Testis (tissue), 3 donors: ENCODE data around the gene ADGRE1. TPM values are rescaled to one million over a fixed set of nuclear protein-coding genes. Genes with fewer than 3 reads are reported as not detected.

ENCODE experiments used
- DNase-seq: peaks from one replicate; pipeline ENCODE4 v3.0.0-alpha.2; 2019
- H3K27ac ChIP-seq, 2 donors: fragments of 200-600 bp; sonication (generic); one replicate each; pipeline ENCODE4 v1.5.1; 2019
- H3K27me3 ChIP-seq: fragments of 200-600 bp; sonication (generic); one replicate; pipeline ENCODE4 v1.5.1; 2019
- H3K36me3 ChIP-seq: fragments of 200-600 bp; sonication (generic); one replicate; pipeline ENCODE4 v1.5.1; 2017; ENCODE audit warnings: low read depth; ENCODE audit errors: missing control alignments
- H3K4me1 ChIP-seq: fragments of 200-600 bp; sonication (generic); one replicate; pipeline ENCODE4 v1.5.1; 2019
- H3K4me3 ChIP-seq, 2 donors: fragments of 200-600 bp; sonication (generic); one replicate each; pipeline ENCODE4 v1.5.1; 2017 to 2019
- H3K9me3 ChIP-seq: fragments of 200-600 bp; sonication (generic); one replicate; pipeline ENCODE4 v1.5.1; 2017
- CTCF ChIP-seq, 3 experiments: fragments of 450-650 bp in 2 of 3; fragments of 200-600 bp in 1 of 3; sonication (generic) in 1 of 3; IDR thresholded peaks; one replicate each; pipeline ENCODE4 v1.5.1; 2016 to 2019; ENCODE audit warnings: antibody characterized with exemption in 3 of 3, mild to moderate bottlenecking in 2 of 3, moderate library complexity in 1 of 3
- POLR2A ChIP-seq: fragments of 450-650 bp; IDR thresholded peaks from one replicate; pipeline ENCODE4 v1.6.1; 2017; ENCODE audit warnings: antibody characterized with exemption, mild to moderate bottlenecking, moderate library complexity
- WGBS, 2 donors: methylation state at CpG; one replicate each; pipeline ENCODE4 v1.1.5; 2018; 5-methylcytosine and 5-hydroxymethylcytosine counted together
- intact Hi-C: fragments of 100-400 bp; cut with DNase I; formaldehyde crosslinking; loops from one replicate; pipeline ENCODE4 v1.15.1; 2023; ENCODE audit warnings: low total_unique reads
- polyA plus RNA-seq: library from polyadenylated mRNA; stranded (reverse); fragments of 350-450 nt; fragmentation: Illumina TruSeq; extraction: RNeasy Lipid Tissue Mini Kit (QIAGEN cat#74804); gene quantifications from one replicate; pipeline ENCODE4 v1.2.3, GENCODE V29; 2014; ENCODE audit warnings: low read depth, low replicate concordance; ENCODE audit not compliant: insufficient read depth
- total RNA-seq, 2 donors: library from RNA; depleted of rRNA; stranded (reverse); fragments of >200 nt; gene quantifications; one replicate each; pipeline ENCODE4 v1.2.3, GENCODE V29; 2016

The ADGRE1 gene
- total and polyA plus RNA-seq, 3 donors from 2014 or later, result 1.4 to 5.0 (median 1.5) TPM

DNA sequence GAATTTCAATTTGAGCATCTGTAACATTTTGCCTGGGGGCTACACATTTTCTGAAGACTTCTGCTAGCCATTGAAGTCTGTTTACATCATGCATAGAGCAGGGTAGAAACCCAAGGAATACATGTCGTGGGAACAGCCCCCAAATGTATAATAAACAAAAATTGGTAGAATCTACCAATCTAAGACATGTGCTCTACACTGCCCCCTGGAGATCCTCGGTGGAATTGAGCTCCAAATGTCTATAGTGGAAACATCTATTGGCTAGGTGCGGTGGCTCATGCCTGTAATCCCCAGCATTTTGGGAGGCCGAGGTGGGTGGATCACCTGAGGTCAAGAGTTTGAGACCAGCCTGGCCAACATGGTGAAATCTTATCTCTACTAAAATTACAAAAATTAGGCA, 76.6 kb downstream of the ADGRE1 start:
- no peak overlapping the region for H3K4me3 ChIP-seq
- 56 to 61% methylated on average over 3 to 4 of the region's 4 CpGs for WGBS, 2 donors

GRCh38 chr19:6967967-6968366, 80.6 kb downstream of the ADGRE1 start:
- H3K9me3 ChIP-seq, result no peaks in the 10 kb centered on the region
- no peaks in the 10 kb centered on the region for H3K27me3 ChIP-seq
- TF ChIP-seq POLR2A, result no peak
- no peak for TF ChIP-seq CTCF (IDR thresholded peaks at IDR 0.05)
- H3K4me1 ChIP-seq, result no peaks in the 10 kb centered on the region
- H3K4me3 ChIP-seq, result no peak overlapping the region
- H3K36me3 ChIP-seq, result no peaks in the 10 kb centered on the region
- H3K27ac ChIP-seq, result no peak overlapping the region
- no peak for DNase-seq
- intact Hi-C loops, result no loop called here
- 77% methylated on average over 4 of the region's 4 CpGs for WGBS, 2 donors

More for the DNA sequence above, 76.6 kb downstream of the ADGRE1 start:
- intact Hi-C loops, result no loop called here
- Histone ChIP-seq H3K36me3 (no peaks in the 10 kb centered on the region), H3K4me1 (no peaks in the 10 kb centered on the region), H3K27ac (no peak overlapping the region), H3K27me3 (no peaks in the 10 kb centered on the region), H3K9me3 (no peaks in the 10 kb centered on the region)
- TF ChIP-seq POLR2A (no peak), CTCF (IDR thresholded peaks at IDR 0.05) (peak in 1 of 3 experiments; percentile 65)
- DNase-seq, result peak; percentile 36

DNA sequence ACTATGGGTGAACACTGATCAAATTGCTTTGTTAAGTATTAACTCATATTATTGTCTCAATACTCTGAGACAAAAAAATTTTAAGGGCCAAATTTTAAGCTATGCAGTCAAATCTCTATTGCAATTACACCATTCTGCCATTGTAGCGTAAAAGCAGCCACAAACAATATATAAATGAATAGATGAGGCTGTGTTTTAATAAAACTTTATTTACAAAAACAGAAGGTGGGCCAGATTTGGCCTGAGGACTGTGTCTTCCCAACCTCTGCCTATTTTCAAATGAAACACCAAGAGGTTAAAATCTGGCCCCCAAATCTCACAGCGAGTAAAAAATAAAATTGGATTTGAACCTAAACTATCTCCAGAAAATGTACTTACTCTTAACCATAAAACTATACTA, 82.1 kb downstream of the ADGRE1 start:
- Histone ChIP-seq H3K4me3 (no peak overlapping the region), H3K27ac (no peak overlapping the region), H3K36me3 (no peaks in the 10 kb centered on the region), H3K4me1 (no peaks in the 10 kb centered on the region), H3K27me3 (no peaks in the 10 kb centered on the region), H3K9me3 (no peaks in the 10 kb centered on the region)
- intact Hi-C loops, result no loop called here
- WGBS, 2 donors, result 77 to 84% methylated on average over 2 of the region's 2 CpGs
- no peak for DNase-seq
- no peak for TF ChIP-seq CTCF (IDR thresholded peaks at IDR 0.05)

- no peaks in the 10 kb centered on the region for H3K36me3 ChIP-seq
- no peaks in the 10 kb centered on the region for H3K27me3 ChIP-seq
- 53 to 54% methylated on average over 2 of the region's 2 CpGs for WGBS, 2 donors
- intact Hi-C loops, result no loop called here
- TF ChIP-seq CTCF (IDR thresholded peaks at IDR 0.05), result no peak
- no peaks in the 10 kb centered on the region for H3K9me3 ChIP-seq
- H3K27ac ChIP-seq, result no peak overlapping the region
- no peak for DNase-seq
- no peak overlapping the region for H3K4me3 ChIP-seq
- no peaks in the 10 kb centered on the region for H3K4me1 ChIP-seq
These were observed 82.6 kb downstream of the ADGRE1 start for GRCh38 chr19:6970021-6970420.

DNA sequence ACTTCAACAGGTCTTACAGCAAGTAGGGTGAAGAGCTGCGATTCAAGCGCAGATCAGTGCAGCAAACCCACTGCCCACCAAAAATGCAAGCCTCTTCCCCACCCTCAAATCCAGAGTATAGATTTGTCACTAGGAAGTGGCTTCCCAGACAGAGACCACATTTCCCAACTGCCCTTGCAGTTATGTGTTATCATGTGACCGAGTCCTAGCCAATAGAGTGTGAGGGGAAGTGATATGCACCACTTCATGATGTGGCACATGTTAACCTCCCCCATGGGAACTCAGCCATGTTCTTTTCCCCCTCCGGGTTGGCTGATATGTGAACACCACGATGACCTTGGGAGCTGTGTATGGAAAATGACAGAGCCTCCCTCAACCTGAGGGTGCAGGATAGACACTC, 83.1 kb downstream of the ADGRE1 start:
- Histone ChIP-seq H3K36me3 (no peaks in the 10 kb centered on the region), H3K9me3 (no peaks in the 10 kb centered on the region), H3K27ac (no peak overlapping the region), H3K4me3 (no peak overlapping the region), H3K4me1 (no peaks in the 10 kb centered on the region), H3K27me3 (no peaks in the 10 kb centered on the region)
- 70 to 84% methylated on average over 5 of the region's 5 CpGs for whole genome bisulfite sequencing, 2 donors
- no peak for TF ChIP-seq CTCF (IDR thresholded peaks at IDR 0.05)
- TF ChIP-seq POLR2A, result no peak
- no peak for DNase-seq
- intact Hi-C loops, result no loop called here
